ENCODE results near the gene DOHH.
A peak's percentile ranks its signal among the peaks of the same experiment; 100 is the strongest.
"Not testable (repeated sequence)": the region's sequence is repeated elsewhere in the genome, so short reads cannot be mapped to it uniquely, and the experiment has no call there.

DOHH gene

DNA sequence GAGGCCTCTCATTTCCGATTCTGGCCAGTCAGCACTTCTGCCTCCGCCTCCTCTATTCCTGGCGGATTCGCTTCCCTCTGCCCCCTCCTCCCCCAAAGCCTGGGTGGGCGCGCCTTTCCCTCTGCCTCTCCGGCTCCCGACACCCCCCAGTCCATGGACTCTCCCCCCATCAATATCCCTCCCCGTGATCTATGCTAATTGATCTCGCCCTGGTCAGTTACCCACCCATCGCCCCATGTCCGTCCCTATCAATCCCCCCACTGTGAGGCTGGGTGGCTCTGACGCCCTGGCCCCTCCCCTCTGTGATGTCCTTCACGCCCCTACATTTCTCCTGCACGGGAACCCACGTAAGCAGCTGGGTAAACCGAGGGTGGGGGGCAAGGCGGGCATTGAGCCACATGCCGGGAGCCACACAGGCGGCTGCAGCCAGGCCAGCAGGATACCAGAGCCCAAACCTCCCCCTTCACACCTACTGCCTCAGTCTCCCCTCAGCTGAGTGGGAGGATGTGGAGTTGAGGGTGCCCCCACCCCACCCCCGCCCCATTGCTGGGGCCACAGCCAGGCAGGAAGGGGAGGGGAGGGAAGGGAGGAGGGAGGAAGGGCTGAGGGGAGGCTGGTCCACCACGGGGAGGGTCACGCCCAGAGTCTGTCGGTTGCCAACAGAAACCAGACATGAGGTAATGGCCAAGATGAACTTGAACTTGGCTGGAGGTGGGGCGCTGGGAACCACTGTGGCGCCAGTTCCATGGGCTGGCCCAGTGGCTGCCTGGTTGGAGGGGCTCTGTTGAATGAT, 41.2 kb downstream of the DOHH start:
- DNase-seq (ENCODE audit: low read depth, low spot score) = peak; percentile 65

DNA sequence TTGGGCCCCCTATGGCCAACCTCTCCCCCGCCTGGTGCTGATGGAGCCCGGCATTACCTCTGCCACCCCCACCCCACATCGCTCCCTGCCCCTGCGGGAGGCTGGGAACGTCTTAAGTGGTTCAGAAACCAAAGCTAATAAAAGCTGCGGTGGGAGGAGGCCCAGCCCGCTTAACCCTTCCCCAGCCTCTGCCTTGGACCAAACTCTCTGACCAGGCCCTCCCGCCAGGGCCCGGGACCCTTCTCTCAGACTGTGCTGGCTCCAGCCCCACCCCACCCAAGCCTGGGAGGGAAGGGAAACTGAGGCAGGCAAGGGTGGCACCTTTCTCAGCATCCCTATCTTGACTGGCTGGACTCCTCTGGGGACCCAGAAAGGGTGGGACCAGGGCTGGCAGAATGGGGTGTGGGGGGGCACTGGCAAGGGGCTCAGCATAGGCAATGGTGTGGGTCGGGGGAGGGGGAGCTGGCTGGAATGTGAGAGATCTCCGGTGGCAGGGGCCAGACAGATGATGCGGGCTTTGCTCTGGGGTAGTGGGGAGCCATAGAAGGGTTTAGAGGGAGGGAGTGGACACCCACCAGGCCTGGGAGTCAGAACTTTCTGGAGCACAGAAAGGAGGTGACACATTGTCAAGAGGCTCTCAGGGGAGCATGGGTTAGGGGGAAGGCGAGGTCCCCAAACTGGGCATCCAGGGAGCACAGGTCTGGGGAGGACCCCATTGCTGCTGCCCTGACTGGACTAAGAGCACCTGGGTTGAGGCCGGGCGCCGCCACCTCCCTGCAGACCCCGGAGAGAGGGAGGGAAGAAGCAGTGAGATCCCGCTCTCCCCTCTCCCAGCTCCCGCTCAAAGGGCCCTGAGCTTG, 42.0 kb downstream of the DOHH start:
- no peak for DNase-seq (ENCODE audit: low read depth, low spot score)

DNA sequence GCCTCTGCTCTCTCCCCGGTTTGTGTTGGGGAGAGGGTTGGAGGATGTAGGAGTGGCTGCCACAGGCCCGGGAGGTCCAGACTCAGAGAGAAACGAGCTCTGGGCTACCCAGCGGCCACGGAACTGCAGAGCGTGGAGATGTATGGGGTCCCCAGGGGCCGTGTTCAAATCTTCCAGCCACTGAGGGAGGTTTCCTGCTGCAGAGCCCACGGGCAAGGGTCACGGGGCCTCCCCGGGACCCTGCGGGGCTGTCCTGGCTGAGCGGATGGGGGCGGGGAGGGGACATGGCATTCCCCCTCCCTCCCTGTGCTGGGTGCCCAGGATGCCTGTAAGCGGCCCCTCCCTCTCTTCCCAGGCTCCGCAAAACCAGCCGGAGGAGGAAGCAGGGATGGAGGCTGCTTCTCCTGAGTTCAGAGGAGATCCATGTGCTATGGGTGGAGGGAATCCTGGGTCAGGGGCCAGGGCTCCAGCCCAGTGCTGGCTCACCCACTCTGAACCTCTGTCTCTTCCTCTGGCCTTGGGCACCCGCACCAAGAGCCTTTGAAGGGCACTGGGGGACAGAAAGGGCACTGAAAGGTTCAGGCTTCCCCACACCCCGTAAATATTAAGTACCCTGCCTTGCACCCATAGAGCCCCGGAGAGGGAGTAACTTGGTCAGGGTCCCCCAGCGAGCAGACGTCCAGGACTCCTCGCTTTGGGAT, 42.8 kb downstream of the DOHH start:
- DNase-seq (ENCODE audit: low read depth, low spot score) = no peak

DNA sequence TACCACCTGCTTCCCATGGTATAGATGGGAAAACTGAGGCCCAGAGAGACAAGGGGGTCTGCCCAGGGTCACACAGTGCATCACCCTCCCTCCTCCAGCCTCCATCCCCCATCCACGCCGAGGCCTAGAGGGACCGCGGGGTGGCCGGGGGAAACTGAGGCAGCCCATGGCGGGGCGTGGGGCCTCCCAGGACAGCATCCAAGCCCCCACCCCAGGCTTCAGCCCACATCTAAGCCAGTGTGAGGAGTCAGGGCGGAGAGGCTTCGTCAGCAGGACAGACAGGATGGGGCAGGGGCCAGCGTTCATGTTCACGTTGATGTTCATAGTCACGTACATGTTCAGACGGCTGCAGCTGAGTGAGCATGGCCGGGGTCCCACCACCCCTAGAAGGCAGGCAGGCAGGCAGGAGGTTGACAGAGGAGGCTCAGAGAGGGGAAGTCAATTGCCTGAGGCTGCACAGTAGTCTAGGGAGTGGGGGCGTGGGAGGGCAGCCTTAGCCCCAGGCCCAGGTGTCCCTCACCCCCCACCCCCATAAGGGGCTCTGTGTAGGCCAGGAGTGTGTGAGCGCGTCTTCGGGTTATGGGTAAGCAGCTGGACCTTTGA, 43.4 kb downstream of the DOHH start:
- DNase-seq (ENCODE audit: low read depth, low spot score) = no peak

DNA sequence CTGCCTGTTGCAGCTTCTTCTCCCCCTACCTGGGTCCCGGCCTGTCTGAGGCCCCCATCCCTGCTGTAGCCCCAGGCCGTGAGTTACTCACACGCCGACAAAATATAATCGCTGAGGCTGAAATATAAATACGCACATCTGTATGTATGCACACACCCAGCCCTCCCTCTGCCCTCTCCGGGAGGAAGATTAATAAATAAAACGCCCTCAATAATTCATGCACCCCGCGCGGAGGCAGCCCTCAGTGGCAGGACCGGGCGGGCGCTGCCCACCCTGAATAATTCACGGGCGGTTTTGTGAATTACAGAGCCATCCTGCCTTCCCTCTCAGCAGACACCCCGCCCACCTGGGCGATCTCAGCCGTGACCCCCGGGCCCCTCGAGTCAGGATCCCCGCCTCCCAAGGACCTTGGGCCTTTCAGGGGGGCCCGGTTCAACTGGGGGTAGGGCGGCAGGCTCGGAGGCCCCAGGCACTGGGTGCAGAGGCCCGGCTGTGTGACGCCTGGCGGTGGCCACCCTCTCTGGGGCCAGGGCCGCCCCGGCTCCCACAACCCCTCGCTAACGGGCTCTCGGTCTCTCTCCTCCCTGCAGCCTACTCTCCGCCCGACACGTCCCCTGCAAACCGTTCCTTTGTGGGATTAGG, 44.4 kb downstream of the DOHH start:
- no peak for DNase-seq (ENCODE audit: low read depth, low spot score)

DNA sequence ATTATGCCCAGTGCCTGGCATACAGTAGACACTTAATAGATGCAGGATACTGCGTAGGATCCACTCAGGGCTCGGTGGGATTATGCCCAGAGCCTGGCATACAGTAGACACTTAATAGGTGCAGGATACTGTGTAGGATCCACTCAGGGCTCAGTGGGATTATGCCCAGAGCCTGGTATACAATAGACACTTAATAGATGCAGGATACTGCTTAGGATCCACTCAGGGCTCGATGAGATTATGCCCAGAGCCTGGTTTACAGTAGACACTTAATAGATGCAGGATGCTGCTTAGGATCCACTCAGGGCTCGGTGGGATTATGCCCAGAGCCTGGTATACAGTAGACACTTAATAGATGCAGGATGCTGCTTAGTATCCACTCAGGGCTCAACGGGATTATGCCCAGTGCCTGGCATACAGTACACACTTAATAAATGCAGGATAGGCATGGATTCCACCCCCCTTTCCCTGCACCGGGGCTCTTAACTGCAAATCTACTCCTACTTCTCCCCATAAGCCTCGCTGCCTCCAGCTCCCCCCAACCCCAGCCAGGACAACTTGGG, 45.0 kb downstream of the DOHH start:
- no peak for DNase-seq (ENCODE audit: low read depth, low spot score)

DNA sequence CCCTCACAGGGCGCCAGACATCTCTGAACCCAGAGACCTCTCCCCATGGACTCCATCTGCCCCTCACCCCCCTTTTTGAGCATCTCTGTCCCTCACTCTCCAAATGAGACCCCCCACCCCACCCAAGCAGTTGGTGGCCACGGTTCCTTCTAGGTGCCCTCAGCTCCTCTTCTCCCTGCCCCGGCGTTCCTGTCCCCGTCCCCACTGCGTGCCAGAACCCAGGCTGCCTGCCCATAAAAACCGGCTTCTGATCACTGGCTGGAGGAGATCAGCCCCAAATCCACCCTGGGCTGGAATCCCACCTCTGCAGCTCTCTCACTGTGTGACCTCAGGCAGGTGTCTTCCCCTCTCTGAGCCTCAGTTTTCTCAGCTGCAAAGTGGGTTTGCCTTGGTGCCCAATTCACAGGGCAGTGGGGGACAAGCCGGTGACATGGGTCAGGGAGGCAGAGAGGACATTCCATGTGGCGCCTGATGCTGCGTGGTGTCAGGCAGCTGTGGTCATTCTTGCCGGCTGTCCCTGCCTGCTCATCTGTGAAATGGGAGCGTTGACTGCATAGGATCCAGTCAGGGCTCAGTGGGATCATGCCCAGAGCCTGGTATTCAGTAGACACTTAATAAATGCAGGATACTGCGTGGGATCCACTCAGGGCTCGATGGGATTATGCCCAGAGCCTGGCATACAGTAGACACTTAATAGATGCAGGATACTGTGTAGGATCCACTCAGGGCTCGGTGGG, 45.6 kb downstream of the DOHH start:
- no peak for DNase-seq (ENCODE audit: low read depth, low spot score)

DNA sequence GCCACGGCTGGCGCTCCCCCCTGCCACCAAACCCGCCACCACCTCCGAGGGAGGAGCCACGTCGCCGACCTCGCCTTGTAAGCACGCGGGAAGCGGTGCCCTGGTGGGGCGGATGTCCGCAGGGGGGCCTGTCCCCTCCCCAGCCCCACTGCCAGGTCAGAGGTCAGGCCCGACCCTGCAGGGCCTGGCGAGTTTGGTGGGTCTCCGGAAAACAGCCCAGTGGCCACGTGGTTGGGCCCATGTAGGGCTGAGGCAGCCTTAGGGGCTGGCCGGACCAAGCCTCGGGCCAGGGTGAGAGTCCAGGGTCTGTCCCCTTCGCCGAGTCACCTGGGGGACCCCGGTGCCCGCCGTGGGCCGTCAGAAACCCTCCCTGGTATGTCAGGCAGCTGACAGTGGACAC, 46.6 kb downstream of the DOHH start:
- DNase-seq (ENCODE audit: low read depth, low spot score) = no peak

DNA sequence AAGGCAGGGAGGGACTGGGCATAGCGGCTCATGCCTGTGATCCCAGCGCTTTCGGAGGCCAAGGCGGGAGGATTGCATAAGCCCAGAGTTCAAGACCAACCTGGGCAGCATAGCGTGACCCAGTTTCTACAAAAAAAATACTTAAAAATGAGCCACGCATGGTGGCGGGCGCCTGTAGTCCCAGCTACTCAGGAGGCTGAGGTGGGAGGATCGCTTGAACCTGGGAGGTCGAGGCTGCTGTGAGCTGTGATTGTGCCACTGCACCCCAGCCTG, 47.6 kb downstream of the DOHH start:
- not testable (repeated sequence) for DNase-seq (ENCODE audit: low read depth, low spot score)

DNA sequence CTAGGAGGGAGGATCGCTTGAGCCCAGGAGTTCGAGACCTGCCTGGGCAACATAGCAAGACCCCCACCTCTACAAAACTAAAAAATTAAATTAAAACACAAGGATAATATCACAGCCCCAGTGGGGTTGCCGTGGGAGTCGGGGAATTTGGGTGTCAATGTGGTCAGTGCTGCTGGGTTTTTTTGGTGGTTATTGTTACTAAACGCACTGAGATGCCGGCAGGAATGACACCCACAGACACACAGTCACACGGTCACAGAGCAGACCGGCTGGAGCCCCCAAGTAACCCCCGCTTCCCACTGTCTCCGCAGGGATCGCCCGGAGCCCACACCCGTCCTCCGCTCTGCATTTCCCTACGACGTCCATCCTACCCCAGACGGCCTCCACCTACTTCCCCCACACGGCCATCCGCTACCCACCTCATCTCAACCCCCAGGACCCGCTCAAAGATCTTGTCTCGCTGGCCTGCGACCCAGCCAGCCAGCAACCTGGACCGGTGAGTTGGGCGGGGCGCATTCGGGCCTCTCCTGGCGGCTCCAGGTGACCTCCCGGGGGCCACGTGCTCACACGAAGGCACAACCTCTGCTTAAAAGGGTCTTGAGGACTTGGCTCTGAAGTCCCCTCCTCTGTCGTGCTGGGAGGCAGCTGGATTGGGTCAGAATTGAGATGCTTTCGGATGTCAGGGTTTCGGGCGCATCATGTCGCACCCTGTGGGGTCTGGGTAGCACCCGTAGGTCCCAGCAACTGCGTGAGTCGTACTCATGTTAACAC, 48.1 kb downstream of the DOHH start:
- DNase-seq (ENCODE audit: low read depth, low spot score) = no peak

DNA sequence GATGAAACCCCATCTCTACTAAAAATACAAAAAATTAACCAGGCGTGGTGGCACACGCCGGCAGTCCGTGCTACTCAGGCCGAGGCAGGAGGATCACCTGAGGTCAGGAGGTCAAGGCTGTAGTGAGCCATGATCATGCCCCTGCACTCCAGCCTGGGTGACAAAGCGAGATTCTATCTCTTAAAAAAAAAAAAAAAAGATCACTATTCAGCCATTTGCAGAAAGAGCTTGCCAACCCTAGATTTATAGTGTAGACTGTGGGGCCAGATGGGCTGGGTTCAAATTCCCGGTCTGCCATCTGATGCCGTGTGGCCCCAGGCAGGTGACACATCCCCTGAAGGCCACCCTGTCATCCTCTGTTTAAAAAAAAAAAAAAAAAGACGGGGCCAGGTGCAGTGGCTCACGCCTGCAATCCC, 49.0 kb downstream of the DOHH start:
- no peak for DNase-seq (ENCODE audit: low read depth, low spot score)

DNA sequence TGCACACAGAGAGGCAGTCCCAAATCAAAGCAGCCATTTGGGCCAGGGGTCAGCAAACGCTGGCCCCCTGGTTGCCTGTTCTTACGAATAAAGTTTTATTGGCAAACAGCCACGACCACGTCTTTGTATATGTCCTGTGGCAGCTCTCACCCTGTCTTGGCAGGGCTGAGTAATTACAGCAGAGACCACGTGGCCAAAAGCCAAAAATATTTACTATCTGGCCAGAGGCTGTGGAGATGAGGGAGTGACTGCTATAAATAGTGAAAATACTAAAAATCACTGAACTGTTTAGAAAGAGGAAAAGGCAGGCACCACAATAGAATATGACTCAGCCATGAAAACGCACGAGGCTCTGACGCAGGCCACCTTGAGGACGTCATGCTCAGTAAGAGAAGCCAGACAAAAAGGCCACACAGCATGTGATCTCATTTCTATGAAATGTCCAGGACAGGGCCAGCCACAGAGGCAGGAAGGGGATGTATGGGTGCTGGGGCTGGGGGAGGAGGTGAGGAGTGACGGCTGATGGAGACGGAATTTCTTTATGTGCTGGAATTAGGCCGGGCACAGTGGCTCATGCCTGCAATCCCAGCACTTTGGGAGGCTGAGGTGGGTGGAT, 49.6 kb downstream of the DOHH start:
- DNase-seq (ENCODE audit: low read depth, low spot score) = peak; percentile 93

DNA sequence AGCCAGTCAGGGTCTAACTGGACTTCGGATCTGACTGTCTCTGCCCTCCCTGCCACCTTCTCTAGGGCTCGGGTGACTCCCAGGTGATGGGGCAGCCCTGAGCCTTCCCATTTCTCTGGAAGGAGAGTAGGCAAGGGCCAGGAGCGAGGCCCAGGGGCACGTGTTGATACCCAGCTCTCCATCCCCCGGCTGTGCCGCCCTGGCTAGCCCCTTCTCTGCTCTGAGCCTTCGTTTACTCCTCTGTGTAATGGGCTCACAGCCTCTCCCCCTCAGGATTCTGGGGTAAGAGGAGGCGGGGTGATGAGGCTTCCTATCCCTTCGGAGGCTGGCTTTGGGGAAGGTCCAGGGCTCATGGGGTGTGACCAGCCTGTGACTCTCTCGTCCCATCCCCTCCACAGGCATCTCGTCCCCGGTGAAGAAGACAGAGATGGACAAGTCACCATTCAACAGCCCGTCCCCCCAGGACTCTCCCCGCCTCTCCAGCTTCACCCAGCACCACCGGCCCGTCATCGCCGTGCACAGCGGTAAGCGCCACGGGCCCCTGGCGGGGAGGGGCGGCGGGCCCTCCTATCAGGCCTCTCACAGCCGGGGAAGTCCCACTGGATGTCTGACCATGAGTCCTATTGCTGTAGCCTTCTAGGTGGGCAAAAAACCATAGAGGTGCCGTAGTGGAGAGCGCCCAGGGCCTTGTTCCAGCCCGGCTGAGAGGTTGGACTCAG, 51.7 kb downstream of the DOHH start:
- DNase-seq (ENCODE audit: low read depth, low spot score) = no peak

DNA sequence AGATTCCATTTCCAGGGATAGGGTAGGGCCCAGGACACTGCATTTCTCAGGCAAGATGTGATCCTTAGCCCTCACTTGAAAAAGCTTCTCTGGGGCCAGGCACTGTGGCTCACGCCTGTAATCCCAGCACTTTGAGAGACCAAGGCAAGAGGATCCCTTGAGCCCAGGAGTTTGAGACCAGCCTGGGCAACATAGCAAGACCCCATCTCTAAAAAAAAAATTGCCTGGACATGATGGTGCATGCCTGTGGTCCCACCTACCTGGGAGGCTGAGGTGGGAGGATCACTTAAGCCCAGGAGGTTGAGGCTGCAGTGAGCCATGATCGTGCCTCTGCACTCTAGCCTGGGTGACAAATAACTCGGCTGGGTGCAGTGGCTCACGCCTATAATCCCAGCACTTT, 53.8 kb downstream of the DOHH start:
- DNase-seq (ENCODE audit: low read depth, low spot score) = not testable (repeated sequence)

DNA sequence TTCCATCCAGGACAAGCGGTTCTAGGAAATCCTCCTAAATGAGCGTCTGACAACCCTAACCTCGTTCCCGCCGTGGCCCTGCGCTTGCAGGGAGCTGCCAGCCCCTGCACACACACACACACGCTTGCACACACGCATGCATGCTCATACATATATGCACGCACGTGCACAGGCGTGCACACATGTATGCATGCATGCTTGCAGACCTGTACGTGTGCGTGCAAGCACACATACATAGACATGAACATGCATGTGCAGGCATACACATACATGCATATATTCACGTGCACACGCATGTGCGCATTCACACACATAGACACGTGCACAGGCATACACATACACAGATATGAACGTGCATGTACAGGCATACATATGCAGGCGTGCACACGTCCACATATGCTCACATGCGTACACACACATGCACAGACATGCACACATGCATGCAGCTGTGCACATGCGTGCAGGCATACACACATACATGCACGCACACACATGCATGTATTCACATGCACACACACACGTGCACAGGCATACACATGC, 55.7 kb downstream of the DOHH start:
- DNase-seq (ENCODE audit: low read depth, low spot score) = no peak

DNA sequence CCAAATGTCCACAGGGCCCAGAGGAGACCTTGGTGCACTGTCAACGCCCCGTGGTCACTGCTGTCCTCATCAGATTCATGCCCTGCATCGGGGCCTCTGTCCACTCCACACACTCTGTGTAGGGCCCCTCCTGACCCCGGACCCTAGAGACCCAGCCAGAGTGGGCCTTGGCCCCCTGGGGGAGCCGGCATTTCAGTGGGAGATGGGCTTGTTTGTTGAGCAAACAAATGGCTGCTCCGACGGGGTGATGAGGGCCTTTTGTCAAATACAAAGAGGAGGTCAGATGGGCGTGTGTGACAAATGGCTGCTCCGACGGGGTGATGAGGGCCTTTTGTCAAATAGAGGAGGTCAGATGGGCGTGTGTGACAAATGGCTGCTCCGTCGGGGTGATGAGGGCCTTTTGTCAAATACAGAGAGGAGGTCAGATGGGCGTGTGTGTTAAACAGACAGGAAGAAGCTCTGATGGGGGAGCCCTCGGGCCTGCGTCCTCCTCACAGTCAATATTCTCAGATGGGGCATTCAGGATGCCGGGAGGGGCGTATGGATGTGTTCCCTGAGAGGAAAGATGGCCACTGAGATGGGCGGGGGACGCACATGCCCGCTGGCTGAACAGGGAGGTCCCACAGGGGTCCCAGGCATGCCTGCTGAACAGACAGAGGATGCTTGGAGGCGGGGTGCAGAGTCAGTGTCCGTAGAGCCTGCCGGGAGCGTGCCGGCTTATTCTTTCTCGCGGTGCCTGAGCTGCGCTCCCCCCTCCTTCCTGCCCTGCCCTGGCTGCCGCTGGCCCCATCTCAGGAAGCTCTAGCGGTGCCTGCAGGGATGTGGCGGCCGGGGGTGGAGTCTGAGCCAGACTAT, 56.4 kb downstream of the DOHH start:
- no peak for DNase-seq (ENCODE audit: low read depth, low spot score)

DNA sequence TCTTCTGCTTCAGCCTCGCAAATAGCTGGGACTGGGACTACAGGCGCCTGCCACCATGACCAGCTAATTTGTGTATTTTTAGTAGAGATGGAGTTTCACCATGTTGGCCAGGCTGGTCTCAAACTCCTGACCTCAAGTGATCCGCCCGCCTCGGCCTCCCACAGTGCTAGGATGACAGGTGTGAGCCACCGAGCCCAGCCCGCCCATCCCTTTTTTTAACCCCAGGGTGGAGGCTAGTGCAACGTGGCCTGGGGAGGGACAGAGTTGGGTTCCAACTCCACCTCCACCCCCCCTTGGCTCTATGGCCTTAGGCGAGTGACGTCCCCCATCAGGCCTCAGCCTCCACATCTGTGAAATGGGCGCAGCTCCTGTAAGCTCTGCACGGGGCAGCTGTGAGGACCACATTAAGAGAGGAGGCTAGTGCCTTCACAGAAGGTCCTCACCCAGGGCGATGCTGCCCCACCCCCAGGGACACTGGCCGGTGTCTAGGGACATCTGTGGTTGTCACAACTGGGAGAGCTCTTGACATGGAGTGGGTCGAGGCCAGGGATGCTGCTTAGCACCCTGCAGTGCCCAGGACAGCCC, 57.9 kb downstream of the DOHH start:
- no peak for DNase-seq (ENCODE audit: low read depth, low spot score)
